Peyer's patch (tissue), 4 donors: ENCODE data around the gene DALRD3. TPM values are rescaled to one million over a fixed set of nuclear protein-coding genes. Genes with fewer than 3 reads are reported as not detected.
"Not testable (repeated sequence)": the region's sequence is repeated elsewhere in the genome, so short reads cannot be mapped to it uniquely, and the experiment has no call there.

Experiments
- DNase-seq, 3 donors: peaks; one replicate each; pipeline ENCODE4 v3.0.0-alpha.2; 2017 to 2019
- H3K27ac ChIP-seq, 4 donors: fragments of 200-600 bp; sonication (generic); one replicate each; pipeline ENCODE4 v1.5.1; 2016 to 2019
- H3K27me3 ChIP-seq, 2 donors: fragments of 200-600 bp; sonication (generic); one replicate each; pipeline ENCODE4 v1.5.1; 2019
- H3K36me3 ChIP-seq, 3 donors: fragments of 200-600 bp; sonication (generic); one replicate each; pipeline ENCODE4 v1.5.1; 2016 to 2019
- H3K4me1 ChIP-seq, 4 donors: fragments of 200-600 bp; sonication (generic); one replicate each; pipeline ENCODE4 v1.5.1; 2016 to 2019
- H3K4me3 ChIP-seq, 4 donors: fragments of 200-600 bp; sonication (generic); 1 replicate in 3 of 4; 2 replicates in 1 of 4; pipeline ENCODE4 v1.5.1; 2016 to 2019; ENCODE audit warnings: mild to moderate bottlenecking in 1 of 4
- H3K9me3 ChIP-seq, 4 donors: fragments of 200-600 bp; sonication (generic); one replicate each; pipeline ENCODE4 v1.5.1; 2016 to 2019; ENCODE audit warnings: mild to moderate bottlenecking in 1 of 4
- POLR2A ChIP-seq, 2 donors: fragments of 450-650 bp; IDR thresholded peaks; one replicate each; pipeline ENCODE4 v1.5.1; 2017; ENCODE audit warnings: antibody characterized with exemption in 2 of 2, mild to moderate bottlenecking in 2 of 2, moderate library complexity in 2 of 2
- total RNA-seq, 4 donors: library from RNA; depleted of rRNA; stranded (reverse); fragments of >200 nt; gene quantifications; one replicate each; pipeline ENCODE4 v1.1.0, GENCODE V29; 2016
- TF ChIP-seq, protein P1 (sequence below), 6 experiments: fragments of 450-650 bp in 4 of 6; fragments of 200-600 bp in 2 of 6; sonication (generic) in 1 of 6; IDR thresholded peaks; one replicate each; pipeline ENCODE4 v1.5.1; 2017 to 2019; ENCODE audit warnings: antibody characterized with exemption in 6 of 6, mild to moderate bottlenecking in 3 of 6, moderate library complexity in 1 of 6

The DALRD3 gene
- total RNA-seq, 4 donors from 2014 or later: 31.4 to 49.5 (median 33.1) TPM

DNA sequence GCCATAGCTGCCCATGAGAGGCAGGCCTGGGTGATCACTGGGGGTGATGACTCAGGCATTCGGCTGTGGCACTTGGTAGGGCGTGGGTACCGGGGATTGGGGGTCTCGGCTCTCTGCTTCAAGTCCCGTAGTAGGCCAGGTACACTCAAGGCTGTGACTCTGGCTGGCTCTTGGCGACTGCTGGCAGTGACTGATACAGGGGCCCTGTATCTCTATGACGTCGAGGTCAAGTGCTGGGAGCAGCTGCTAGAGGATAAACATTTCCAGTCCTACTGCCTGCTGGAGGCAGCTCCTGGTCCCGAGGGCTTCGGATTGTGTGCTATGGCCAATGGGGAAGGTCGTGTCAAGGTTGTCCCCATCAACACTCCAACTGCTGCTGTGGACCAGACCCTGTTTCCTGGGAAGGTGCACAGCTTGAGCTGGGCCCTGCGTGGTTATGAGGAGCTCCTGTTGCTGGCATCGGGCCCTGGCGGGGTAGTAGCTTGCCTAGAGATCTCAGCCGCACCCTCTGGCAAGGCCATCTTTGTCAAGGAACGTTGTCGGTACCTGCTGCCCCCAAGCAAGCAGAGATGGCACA is 5.9 kb downstream of the DALRD3 start:
- H3K36me3 ChIP-seq: peaks cover 0 to 51% (median 0%) of the 10 kb centered on the region in 3 donors
- H3K9me3 ChIP-seq: no peaks in the 10 kb centered on the region
- H3K27ac ChIP-seq: no peak overlapping the region
- peaks cover 0 to 27% (median 7%) of the 10 kb centered on the region in 4 donors for H3K4me1 ChIP-seq
- H3K27me3 ChIP-seq: no peaks in the 10 kb centered on the region
- no peak overlapping the region for H3K4me3 ChIP-seq
- no peak for DNase-seq
- TF ChIP-seq, protein P1, sequence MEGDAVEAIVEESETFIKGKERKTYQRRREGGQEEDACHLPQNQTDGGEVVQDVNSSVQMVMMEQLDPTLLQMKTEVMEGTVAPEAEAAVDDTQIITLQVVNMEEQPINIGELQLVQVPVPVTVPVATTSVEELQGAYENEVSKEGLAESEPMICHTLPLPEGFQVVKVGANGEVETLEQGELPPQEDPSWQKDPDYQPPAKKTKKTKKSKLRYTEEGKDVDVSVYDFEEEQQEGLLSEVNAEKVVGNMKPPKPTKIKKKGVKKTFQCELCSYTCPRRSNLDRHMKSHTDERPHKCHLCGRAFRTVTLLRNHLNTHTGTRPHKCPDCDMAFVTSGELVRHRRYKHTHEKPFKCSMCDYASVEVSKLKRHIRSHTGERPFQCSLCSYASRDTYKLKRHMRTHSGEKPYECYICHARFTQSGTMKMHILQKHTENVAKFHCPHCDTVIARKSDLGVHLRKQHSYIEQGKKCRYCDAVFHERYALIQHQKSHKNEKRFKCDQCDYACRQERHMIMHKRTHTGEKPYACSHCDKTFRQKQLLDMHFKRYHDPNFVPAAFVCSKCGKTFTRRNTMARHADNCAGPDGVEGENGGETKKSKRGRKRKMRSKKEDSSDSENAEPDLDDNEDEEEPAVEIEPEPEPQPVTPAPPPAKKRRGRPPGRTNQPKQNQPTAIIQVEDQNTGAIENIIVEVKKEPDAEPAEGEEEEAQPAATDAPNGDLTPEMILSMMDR (IDR thresholded peaks at IDR 0.05): no peak
- no peak for TF ChIP-seq POLR2A (IDR thresholded peaks at IDR 0.05)

DNA sequence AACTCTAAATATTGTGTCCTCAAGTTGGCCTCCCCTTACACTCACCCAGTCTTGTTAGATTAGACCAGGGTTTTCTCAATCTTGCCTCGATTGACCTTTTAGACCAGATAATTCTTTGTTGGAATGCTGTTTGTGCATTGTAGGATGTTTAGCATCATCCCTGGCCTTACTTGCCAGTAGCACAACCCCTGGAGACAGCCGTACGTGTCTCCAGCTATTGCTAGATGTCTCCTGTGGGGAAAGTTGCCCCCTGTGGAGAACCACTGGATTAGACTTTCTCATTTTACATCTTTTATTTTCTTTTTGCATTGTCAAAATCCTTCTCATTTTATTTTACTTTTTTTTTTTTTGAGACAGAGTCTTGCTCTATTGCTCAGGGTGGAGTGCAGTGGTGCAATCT is 9.0 kb downstream of the DALRD3 start:
- TF ChIP-seq, protein P1 (IDR thresholded peaks at IDR 0.05): no peak
- TF ChIP-seq POLR2A (IDR thresholded peaks at IDR 0.05): no peak
- Histone ChIP-seq H3K27ac (no peak overlapping the region), H3K4me1 (peaks cover 0 to 32% (median 3%) of the 10 kb centered on the region in 4 donors), H3K27me3 (no peaks in the 10 kb centered on the region), H3K9me3 (no peaks in the 10 kb centered on the region), H3K36me3 (peaks cover 0 to 28% (median 0%) of the 10 kb centered on the region in 3 donors), H3K4me3 (no peak overlapping the region)
- no peak for DNase-seq

DNA sequence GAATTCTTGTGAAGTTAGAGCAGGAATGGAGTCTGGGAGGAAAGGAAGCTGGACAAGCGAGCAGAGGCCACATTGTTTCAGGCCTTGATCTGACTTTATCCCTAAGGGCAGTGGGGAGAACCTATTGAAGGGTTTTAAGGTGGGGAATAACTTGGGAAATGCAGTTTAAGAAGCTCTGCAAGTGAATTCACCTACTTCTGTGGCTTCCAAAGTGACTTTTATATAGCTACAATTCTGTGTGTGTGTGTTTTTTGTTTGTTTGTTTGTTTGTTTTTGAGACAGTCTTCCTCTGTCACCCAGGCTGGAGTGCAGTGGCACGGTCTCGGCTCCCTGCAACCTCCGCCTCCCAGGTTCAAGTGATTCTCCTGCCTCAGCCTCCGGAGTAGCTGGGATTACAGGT is 9.8 kb downstream of the DALRD3 start:
- Histone ChIP-seq H3K36me3 (peaks cover 0 to 20% (median 0%) of the 10 kb centered on the region in 3 donors), H3K4me1 (peaks cover 0 to 32% (median 3%) of the 10 kb centered on the region in 4 donors), H3K27ac (peak overlapping the region; percentile 88 to 94 (median 93)), H3K4me3 (peak overlapping the region in 2 of 4 donors; percentile 71 to 76)
- not testable (repeated sequence) for H3K9me3 ChIP-seq, H3K27me3 ChIP-seq, DNase-seq

DNA sequence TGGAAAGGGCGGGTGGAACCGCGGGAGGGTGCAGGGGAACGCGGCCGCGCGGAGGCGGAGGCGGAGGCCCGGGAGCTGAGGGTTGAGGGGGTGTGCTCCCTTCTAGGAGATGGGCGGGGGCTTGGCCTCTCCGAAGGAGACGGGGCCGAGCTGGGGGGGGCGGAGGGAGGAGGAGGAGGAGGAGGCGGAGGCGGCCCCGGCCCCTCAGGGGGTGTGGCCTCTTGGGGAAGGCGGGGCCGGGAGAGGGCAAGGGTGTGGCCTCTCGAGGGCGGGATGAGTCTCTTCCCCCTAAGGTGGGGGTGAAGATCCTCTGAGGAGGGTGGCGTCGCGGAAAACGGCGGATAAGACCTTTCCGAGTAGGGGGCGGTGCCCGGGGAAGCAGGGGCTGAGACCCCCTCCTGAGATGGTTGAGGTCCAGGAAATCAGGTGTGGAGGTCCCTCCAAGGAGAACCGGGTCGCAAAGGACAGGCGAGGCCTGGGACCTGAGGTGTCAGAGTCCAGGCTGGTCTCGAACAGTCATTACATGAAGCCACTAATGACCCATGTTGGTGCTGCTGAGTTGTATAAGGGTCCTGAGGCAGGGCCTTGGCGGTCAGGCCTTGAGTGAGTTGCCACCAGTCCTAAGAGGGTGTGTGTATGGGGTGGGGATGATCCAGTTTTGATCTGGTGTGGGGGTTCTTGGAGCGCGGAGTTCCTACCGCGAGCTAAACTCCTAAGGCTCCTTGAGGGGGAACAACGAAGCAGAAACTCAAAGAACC is 10.4 kb downstream of the DALRD3 start:
- Histone ChIP-seq H3K4me3 (peak overlapping the region; percentile 71 to 92 (median 76)), H3K9me3 (no peaks in the 10 kb centered on the region), H3K27ac (peak overlapping the region; percentile 88 to 94 (median 93)), H3K27me3 (no peaks in the 10 kb centered on the region), H3K36me3 (peaks cover 0 to 16% (median 0%) of the 10 kb centered on the region in 3 donors), H3K4me1 (peaks cover 0 to 32% (median 3%) of the 10 kb centered on the region in 4 donors)
- TF ChIP-seq POLR2A (IDR thresholded peaks at IDR 0.05): peak in 1 of 2 donors; percentile 13
- TF ChIP-seq, protein P1 (IDR thresholded peaks at IDR 0.05): no peak
- peak; percentile 90 to 95 (median 95) for DNase-seq

DNA sequence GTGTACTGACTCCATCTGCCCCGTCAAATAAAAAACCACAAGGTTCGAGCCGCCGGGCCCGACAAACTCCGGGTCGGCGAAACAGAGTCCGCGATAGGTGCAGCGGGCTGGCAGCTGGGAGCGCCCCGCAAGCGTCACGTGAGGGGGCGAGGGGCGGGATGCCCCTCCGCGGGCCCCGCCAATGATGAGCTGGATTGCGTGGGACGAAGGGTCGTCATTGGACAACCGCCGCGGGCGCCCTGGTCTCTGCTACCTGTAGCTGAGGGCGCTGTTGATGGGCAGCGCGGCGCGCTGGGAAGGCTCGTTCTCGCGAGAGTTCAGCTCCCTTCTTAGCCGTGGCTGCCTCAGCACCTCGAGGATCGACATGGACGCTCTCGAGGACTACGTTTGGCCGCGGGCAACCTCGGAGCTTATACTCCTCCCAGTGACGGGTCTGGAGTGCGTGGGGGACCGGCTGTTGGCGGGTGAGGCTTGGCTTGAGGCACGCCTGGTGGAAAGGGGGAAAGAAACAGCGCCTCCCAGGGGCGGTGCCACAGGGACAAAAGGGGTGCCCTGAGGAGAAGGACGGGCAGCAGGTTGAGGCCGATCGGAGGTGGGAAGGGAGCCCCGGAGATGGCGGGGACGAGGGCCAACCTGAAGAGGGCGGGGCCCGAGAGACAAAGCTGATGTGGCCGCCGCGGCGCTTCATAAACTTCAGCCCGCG is 11.2 kb downstream of the DALRD3 start, which contains the start of gene WDR6:
WDR6 (plus strand) TSS at position 324 of the 703 bp plus-strand sequence; CDS start at position 365, 41 bp downstream.
- peak; percentile 60 to 65 for TF ChIP-seq POLR2A (IDR thresholded peaks at IDR 0.05)
- TF ChIP-seq, protein P1 (IDR thresholded peaks at IDR 0.05): peak; percentile 25 to 61 (median 48)
- no peaks in the 10 kb centered on the region for H3K27me3 ChIP-seq
- peaks cover 0 to 27% (median 3%) of the 10 kb centered on the region in 4 donors for H3K4me1 ChIP-seq
- peak within 1 kb of the TSS; percentile 71 to 92 (median 76) for H3K4me3 ChIP-seq
- H3K9me3 ChIP-seq: no peaks in the 10 kb centered on the region
- H3K27ac ChIP-seq: peak within 1 kb of the TSS; percentile 88 to 94 (median 93)
- H3K36me3 ChIP-seq: peaks cover 0 to 8% (median 0%) of the 10 kb centered on the region in 3 donors
- DNase-seq: peak; percentile 98 to 99 (median 98)
